Lower leg skin (tissue), 3 donors: ENCODE results near the gene WWOX.

Source experiments
- CTCF ChIP-seq, 3 donors: fragments of 450-650 bp; IDR thresholded peaks; one replicate each; pipeline ENCODE4 v1.5.1; 2016; ENCODE audit warnings: antibody characterized with exemption in 3 of 3, mild to moderate bottlenecking in 3 of 3, moderate library complexity in 2 of 3
- POLR2A ChIP-seq, 2 donors: fragments of 450-650 bp; IDR thresholded peaks; one replicate each; pipeline ENCODE4 v1.6.1; 2016 to 2017; ENCODE audit warnings: antibody characterized with exemption in 2 of 2, mild to moderate bottlenecking in 1 of 2, moderate library complexity in 1 of 2

GRCh38 chr16:78292086-78292843, 192.8 kb downstream of the WWOX start:
- TF ChIP-seq CTCF (IDR thresholded peaks at IDR 0.05) (no peak), POLR2A (IDR thresholded peaks at IDR 0.05) (no peak)
